ENCODE data around the gene CNTD1. TPM values are rescaled to one million over a fixed set of nuclear protein-coding genes. Genes with fewer than 3 reads are reported as not detected.

Gene CNTD1
- total and polyA plus RNA-seq, 2 experiments from 2014 or later: 1.2 to 2.4 TPM

DNA sequence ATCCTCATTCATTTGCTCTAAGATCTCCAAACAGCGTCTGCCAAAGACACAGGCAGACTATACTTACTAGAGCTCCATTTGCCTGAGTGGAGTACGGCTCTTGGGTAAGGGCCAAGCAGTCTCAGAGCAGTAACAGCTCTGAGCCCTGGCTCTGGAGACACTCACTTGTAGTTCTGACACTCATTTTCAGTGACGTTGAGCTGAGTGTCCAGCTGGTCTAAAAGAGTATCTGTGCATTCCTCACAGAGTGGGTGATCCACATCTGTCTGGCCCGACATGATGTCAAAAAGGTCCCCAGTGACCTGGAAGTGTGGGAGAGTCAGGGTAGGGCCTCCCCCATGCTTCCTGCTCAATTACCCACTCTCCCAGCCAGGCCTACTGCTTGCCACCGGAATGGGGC is 19.7 kb downstream of the CNTD1 start:
- Histone ChIP-seq H3K9me2 (replicated peaks; ENCODE audit: insufficient read depth) (no peaks in the 10 kb centered on the region), H2AFZ (no peak overlapping the region), H3K27me3 (no peaks in the 10 kb centered on the region), H3K4me1 (ENCODE audit: insufficient read depth) (peaks cover 7% of the 10 kb centered on the region), H3K9me3 (ENCODE audit: low read depth) (no peaks in the 10 kb centered on the region), H3K4me2 (no peak overlapping the region), H3K79me2 (peaks cover 34% of the 10 kb centered on the region), H4K20me1 (ENCODE audit: insufficient read depth, poor library complexity, severe bottlenecking) (no peaks in the 10 kb centered on the region), H3K4me3 (no peak overlapping the region), H3K36me3 (replicated peaks; ENCODE audit: insufficient read depth, low read depth) (peaks cover 6% of the 10 kb centered on the region), H3K27ac (no peak overlapping the region)
- no peak for DNase-seq (ENCODE audit: low spot score)
- 94% methylated on average over 5 of the region's 5 CpGs for WGBS (ENCODE audit: low lambda C conversion rate, missing lambda C conversion rate)
- TF ChIP-seq EZH2 (IDR thresholded peaks at IDR 0.05; ENCODE audit: borderline replicate concordance): no peak
- TF ChIP-seq, protein P1, sequence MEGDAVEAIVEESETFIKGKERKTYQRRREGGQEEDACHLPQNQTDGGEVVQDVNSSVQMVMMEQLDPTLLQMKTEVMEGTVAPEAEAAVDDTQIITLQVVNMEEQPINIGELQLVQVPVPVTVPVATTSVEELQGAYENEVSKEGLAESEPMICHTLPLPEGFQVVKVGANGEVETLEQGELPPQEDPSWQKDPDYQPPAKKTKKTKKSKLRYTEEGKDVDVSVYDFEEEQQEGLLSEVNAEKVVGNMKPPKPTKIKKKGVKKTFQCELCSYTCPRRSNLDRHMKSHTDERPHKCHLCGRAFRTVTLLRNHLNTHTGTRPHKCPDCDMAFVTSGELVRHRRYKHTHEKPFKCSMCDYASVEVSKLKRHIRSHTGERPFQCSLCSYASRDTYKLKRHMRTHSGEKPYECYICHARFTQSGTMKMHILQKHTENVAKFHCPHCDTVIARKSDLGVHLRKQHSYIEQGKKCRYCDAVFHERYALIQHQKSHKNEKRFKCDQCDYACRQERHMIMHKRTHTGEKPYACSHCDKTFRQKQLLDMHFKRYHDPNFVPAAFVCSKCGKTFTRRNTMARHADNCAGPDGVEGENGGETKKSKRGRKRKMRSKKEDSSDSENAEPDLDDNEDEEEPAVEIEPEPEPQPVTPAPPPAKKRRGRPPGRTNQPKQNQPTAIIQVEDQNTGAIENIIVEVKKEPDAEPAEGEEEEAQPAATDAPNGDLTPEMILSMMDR (IDR thresholded peaks at IDR 0.05; ENCODE audit: poor library complexity): no peak
- TF ChIP-seq EZH2phosphoT487 (IDR thresholded peaks at IDR 0.05; ENCODE audit: low read depth, severe bottlenecking, unreplicated experiment): no peak

DNA sequence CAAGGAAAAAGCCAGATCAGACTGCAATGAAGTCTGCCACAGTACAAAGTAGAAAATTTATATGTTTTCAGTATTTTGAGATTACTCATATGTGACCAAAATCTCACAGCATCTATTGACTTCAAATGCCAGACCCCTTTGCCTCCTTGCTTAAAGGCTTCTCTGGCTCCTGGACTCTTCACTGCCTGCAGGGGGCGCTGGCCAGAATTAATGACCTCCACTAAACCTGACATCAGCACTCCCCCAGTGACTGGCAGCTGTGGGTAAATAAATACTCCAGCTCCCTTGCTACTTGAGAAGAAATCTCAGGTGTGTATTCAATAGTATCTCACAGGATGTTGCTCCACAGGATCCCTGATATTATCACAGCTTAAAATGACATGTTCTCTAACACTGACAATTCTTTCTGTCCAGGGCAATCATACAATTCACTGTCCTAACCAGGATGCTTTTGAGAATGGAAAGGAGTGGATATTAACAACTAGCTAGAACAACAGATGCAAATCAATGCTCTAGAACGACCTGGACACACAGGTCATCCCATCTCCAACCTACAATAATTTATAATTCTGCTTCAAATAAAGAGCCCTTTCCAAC is 21.4 kb downstream of the CNTD1 start:
- no peaks in the 10 kb centered on the region for H3K9me2 ChIP-seq (replicated peaks; ENCODE audit: insufficient read depth)
- H3K27me3 ChIP-seq: no peaks in the 10 kb centered on the region
- DNase-seq (ENCODE audit: low spot score): peak; percentile 77
- peaks cover 4% of the 10 kb centered on the region for H3K36me3 ChIP-seq (replicated peaks; ENCODE audit: insufficient read depth, low read depth)
- no peak overlapping the region for H3K4me3 ChIP-seq
- no peaks in the 10 kb centered on the region for H4K20me1 ChIP-seq (ENCODE audit: insufficient read depth, poor library complexity, severe bottlenecking)
- no peak for TF ChIP-seq EZH2phosphoT487 (IDR thresholded peaks at IDR 0.05; ENCODE audit: low read depth, severe bottlenecking, unreplicated experiment)
- TF ChIP-seq, protein P1 (IDR thresholded peaks at IDR 0.05; ENCODE audit: poor library complexity): peak; percentile 65
- 33% methylated on average over 2 of the region's 2 CpGs for WGBS (ENCODE audit: low lambda C conversion rate, missing lambda C conversion rate)
- no peak overlapping the region for H3K27ac ChIP-seq
- H3K79me2 ChIP-seq: peaks cover 38% of the 10 kb centered on the region
- no peak overlapping the region for H2AFZ ChIP-seq
- no peaks in the 10 kb centered on the region for H3K9me3 ChIP-seq (ENCODE audit: low read depth)
- H3K4me1 ChIP-seq (ENCODE audit: insufficient read depth): peaks cover 8% of the 10 kb centered on the region
- no peak overlapping the region for H3K4me2 ChIP-seq

DNA sequence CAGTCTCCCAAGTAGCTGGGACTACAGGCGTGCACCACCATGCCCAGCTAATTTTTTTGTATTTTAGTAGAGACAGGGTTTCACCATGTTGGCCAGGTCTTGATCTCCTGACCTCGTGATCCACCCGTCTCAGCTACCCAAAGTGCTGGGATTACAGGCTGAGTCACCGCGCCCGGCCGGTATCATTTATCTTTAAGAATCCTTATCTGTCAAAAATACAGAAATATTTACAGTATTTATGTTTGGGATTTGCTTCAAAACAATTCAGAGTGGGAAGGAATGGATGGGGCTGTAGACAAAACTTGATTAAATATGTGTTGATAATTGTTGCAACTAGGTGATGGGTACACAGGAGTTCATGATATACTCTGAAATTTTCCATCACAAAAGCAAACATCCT is 22.5 kb downstream of the CNTD1 start:
- Histone ChIP-seq H3K4me3 (no peak overlapping the region), H3K27me3 (no peaks in the 10 kb centered on the region), H3K79me2 (peaks cover 38% of the 10 kb centered on the region), H3K9me2 (replicated peaks; ENCODE audit: insufficient read depth) (no peaks in the 10 kb centered on the region), H3K4me2 (no peak overlapping the region), H2AFZ (no peak overlapping the region), H4K20me1 (ENCODE audit: insufficient read depth, poor library complexity, severe bottlenecking) (no peaks in the 10 kb centered on the region), H3K36me3 (replicated peaks; ENCODE audit: insufficient read depth, low read depth) (no peaks in the 10 kb centered on the region), H3K27ac (no peak overlapping the region), H3K9me3 (ENCODE audit: low read depth) (no peaks in the 10 kb centered on the region), H3K4me1 (ENCODE audit: insufficient read depth) (peaks cover 8% of the 10 kb centered on the region)
- TF ChIP-seq EZH2phosphoT487 (IDR thresholded peaks at IDR 0.05; ENCODE audit: low read depth, severe bottlenecking, unreplicated experiment): no peak
- no peak for TF ChIP-seq EZH2 (IDR thresholded peaks at IDR 0.05; ENCODE audit: borderline replicate concordance)
- TF ChIP-seq, protein P1 (IDR thresholded peaks at IDR 0.05; ENCODE audit: poor library complexity): no peak
- no peak for DNase-seq (ENCODE audit: low spot score)
- 81% methylated on average over 7 of the region's 7 CpGs for WGBS (ENCODE audit: low lambda C conversion rate, missing lambda C conversion rate)

Measured in hepatocyte (in vitro differentiated cells).